K562 (cell line): Measurements from ENCODE around the gene GUCY1A1. TPM values are rescaled to one million over a fixed set of nuclear protein-coding genes. Genes with fewer than 3 reads are reported as not detected.

Experiments
- ATAC-seq: fragments of 200-7000 bp; cut with Tn5 transposase; 3 replicates; pipeline ENCODE4 v1.9.1; 2020; ENCODE audit warnings: moderate library complexity
- BruUV-seq: library from RNA; stranded (reverse); fragments of 400-500 nt; replicated peaks from 2 replicates; lab custom pipeline; 2021; lab: Mats Ljungman, UMichigan
- CTCF ChIA-PET: fragments of 300-600 bp; formaldehyde crosslinking; extraction: SDS; loops from one replicate; lab custom pipeline; 2021; ENCODE audit warnings: low intra/inter-chr PET ratio; lab: Yijun Ruan, JAX
- POLR2A ChIA-PET: fragments of 300-600, 350-650 bp; sonication (Branson Sonifier 250); formaldehyde crosslinking; extraction: SDS; loops from one replicate; lab custom pipeline; 2021; ENCODE audit warnings: antibody characterized with exemption, inconsistent platforms; lab: Yijun Ruan, JAX
- DNase-seq, 4 experiments: peaks; one replicate each; pipeline versions ENCODE4 v3.0.0 to v3.0.0-alpha.2; 2011 to 2018; ENCODE audit warnings: low spot score in 3 of 4, mixed read lengths in 3 of 4; ENCODE audit errors: extremely low read depth in 1 of 4
- FAIRE-seq: peaks from 2 replicates; lab custom pipeline; 2011; peaks lifted over from hg19 to GRCh38; lab: Jason Lieb, UNC
- H2AFZ ChIP-seq: 2 replicates; pipeline ENCODE4 v1.6.0; 2011; ENCODE audit warnings: low read depth, low read length, control low read depth, inconsistent platforms
- H3K27ac ChIP-seq: fragments of 200-600 bp; 3 replicates; pipeline ENCODE4 v1.8.0; 2011; ENCODE audit warnings: low read depth, mild to moderate bottlenecking, control low read depth, inconsistent platforms, low read length, moderate library complexity, mixed read lengths; ENCODE audit errors: extremely low read depth
- H3K27me3 ChIP-seq, 2 experiments: fragments of 300-600 bp in 1 of 2; 2 replicates in 1 of 2; 3 replicates in 1 of 2; pipeline versions ENCODE4 v1.6.0 to v1.8.0; 2011; ENCODE audit warnings: inconsistent platforms in 2 of 2, low read length in 2 of 2, mild to moderate bottlenecking in 1 of 2, mixed read lengths in 1 of 2, moderate library complexity in 1 of 2; ENCODE audit not compliant: control insufficient read depth in 2 of 2, insufficient read depth in 2 of 2
- H3K36me3 ChIP-seq: fragments of 300-600 bp; 3 replicates; pipeline ENCODE4 v1.8.0; 2011; ENCODE audit warnings: mild to moderate bottlenecking, low read length, inconsistent platforms; ENCODE audit not compliant: control insufficient read depth, insufficient read depth
- H3K4me1 ChIP-seq, 2 experiments: fragments of 200-600 bp in 1 of 2; replicated peaks in 1 of 2; 2 replicates in 1 of 2; 3 replicates in 1 of 2; pipeline versions ENCODE4 v1.5.1 to v1.8.0; 2011; ENCODE audit warnings: inconsistent platforms in 2 of 2, low read length in 2 of 2, mild to moderate bottlenecking in 1 of 2, mixed read lengths in 1 of 2, moderate library complexity in 1 of 2; ENCODE audit not compliant: control insufficient read depth in 2 of 2, insufficient read depth in 2 of 2
- H3K4me2 ChIP-seq: 2 replicates; pipeline ENCODE4 v1.6.1; 2011; ENCODE audit warnings: low read length, control low read depth, inconsistent platforms, mixed read lengths; ENCODE audit not compliant: insufficient read depth
- H3K4me3 ChIP-seq: fragments of 200-600 bp; sonication (generic), shearing (Covaris generic); 2 replicates; pipeline ENCODE4 v1.5.1; 2016; ENCODE audit warnings: control low read depth, inconsistent platforms
- H3K79me2 ChIP-seq: fragments of 200-600 bp; 3 replicates; pipeline ENCODE4 v1.8.0; 2011; ENCODE audit warnings: low read length, inconsistent platforms; ENCODE audit not compliant: control insufficient read depth, insufficient read depth
- H3K9ac ChIP-seq, 2 experiments: 2 replicates each; pipeline versions ENCODE4 v1.6.0 to v1.6.1; 2011; ENCODE audit warnings: low read depth in 2 of 2, low read length in 2 of 2, control low read depth in 1 of 2, inconsistent platforms in 1 of 2, mild to moderate bottlenecking in 1 of 2, mixed read lengths in 1 of 2; ENCODE audit not compliant: insufficient read depth in 1 of 2
- H3K9me1 ChIP-seq: one replicate; pipeline ENCODE4 v1.6.0; 2011; ENCODE audit warnings: inconsistent platforms, mild to moderate bottlenecking, low read length, moderate library complexity; ENCODE audit not compliant: control insufficient read depth, insufficient read depth
- H3K9me3 ChIP-seq: replicated peaks from 2 replicates; pipeline ENCODE4 v1.5.1; 2011; ENCODE audit warnings: low read depth, low read length, inconsistent platforms; ENCODE audit not compliant: control insufficient read depth, insufficient read depth
- H4K20me1 ChIP-seq: replicated peaks from 2 replicates; pipeline ENCODE4 v1.6.1; 2011; ENCODE audit warnings: low read length, inconsistent platforms, mixed read lengths; ENCODE audit not compliant: control insufficient read depth, insufficient read depth
- RBM22 ChIP-seq: fragments of 200-400 bp; formaldehyde crosslinking; IDR thresholded peaks from 2 replicates; pipeline ENCODE4 v1.6.1; 2018; ENCODE audit warnings: low read length, low read depth; ENCODE audit not compliant: poor library complexity, severe bottlenecking
- TOE1 ChIP-seq, 2 experiments: fragments of 450-650 bp in 1 of 2; sonication (generic) in 1 of 2; formaldehyde crosslinking in 1 of 2; IDR thresholded peaks; 2 replicates each; pipeline versions ENCODE4 v1.7.1 to v1.8.0; 2016 to 2022; ENCODE audit warnings: borderline replicate concordance in 2 of 2, mild to moderate bottlenecking in 2 of 2, antibody characterized with exemption in 1 of 2, inconsistent platforms in 1 of 2, low read depth in 1 of 2, missing genetic modification reagents in 1 of 2, moderate library complexity in 1 of 2
- ZBTB40 ChIP-seq, 2 experiments: fragments of 450-650 bp in 1 of 2; sonication (generic) in 1 of 2; formaldehyde crosslinking in 1 of 2; IDR thresholded peaks; 2 replicates each; pipeline versions ENCODE4 v1.7.1 to v1.9.0; 2016 to 2022; ENCODE audit warnings: inconsistent platforms in 1 of 2, mild to moderate bottlenecking in 1 of 2, missing genetic modification reagents in 1 of 2
- ZNF316 ChIP-seq: fragments of 450-650 bp; IDR thresholded peaks from 2 replicates; pipeline ENCODE4 v1.6.1; 2016
- WGBS: fragments of 100-300 bp; shearing (Covaris generic); methylation state at CpG from one replicate; pipeline ENCODE4 v1.1.6; 2016; ENCODE audit warnings: low coverage, mixed read lengths; ENCODE audit not compliant: insufficient coverage; ENCODE audit errors: missing lambda C conversion rate; 5-methylcytosine and 5-hydroxymethylcytosine counted together
- in situ Hi-C: fragments of 300-500 bp; cut with MboI; formaldehyde crosslinking; loops from 4 replicates; pipeline ENCODE4 v1.15.0; 2018; ENCODE audit warnings: inconsistent platforms, mixed read lengths
- intact Hi-C: fragments of 100-400 bp; cut with micrococcal nuclease; formaldehyde crosslinking; loops from 2 replicates; pipeline ENCODE4 v1.14.2; 2022
- polyA plus RNA-seq, 8 experiments: library from polyadenylated mRNA; depleted of rRNA in 4 of 8; stranded (reverse) in 5 of 8; unstranded in 3 of 8; fragments of >200 nt; fragmentation: Nextera tagmentation in 2 of 8; fragmentation: Illumina TruSeq in 1 of 8; extraction: Ambion mirVana in 2 of 8; extraction: Trizol in 1 of 8; gene quantifications; 2 replicates each; pipeline versions ENCODE4 v1.2.1 to v1.2.3, GENCODE V29; 2011 to 2014; ENCODE audit warnings: inconsistent platforms in 1 of 8, missing spikeins in 1 of 8
- total RNA-seq, 7 experiments: library from RNA; depleted of rRNA in 6 of 7; stranded (reverse); fragments of >200 nt in 6 of 7; fragmentation: Illumina TruSeq in 2 of 7; extraction: Trizol in 2 of 7; gene quantifications; 2 replicates each; pipeline versions ENCODE4 v1.2.1 to v1.2.3, GENCODE V29; 2011 to 2021; ENCODE audit warnings: low replicate concordance in 1 of 7

Gene GUCY1A1
- total and polyA plus RNA-seq, 9 of the 15 experiments (the other 6 are each of a cell fraction or from before 2014, with no cell fraction given), result not detected

GRCh38 chr4:155676430-155676825, 9.8 kb downstream of the GUCY1A1 start:
- Histone ChIP-seq H3K9ac (no peak overlapping the region), H3K27ac (no peak overlapping the region), H3K9me3 (no peaks in the 10 kb centered on the region), H3K79me2 (no peaks in the 10 kb centered on the region), H3K27me3 (no peaks in the 10 kb centered on the region), H3K36me3 (no peaks in the 10 kb centered on the region), H4K20me1 (no peaks in the 10 kb centered on the region), H3K9me1 (no peaks in the 10 kb centered on the region), H3K4me1 (no peaks in the 10 kb centered on the region), H2AFZ (no peak overlapping the region), H3K4me2 (no peak overlapping the region), H3K4me3 (no peak overlapping the region)
- no peak for ATAC-seq
- POLR2A ChIA-PET, result no interaction called here
- CTCF ChIA-PET, result no interaction called here
- no TSS peak for BruUV-seq
- no peak for DNase-seq
- 0% methylated on average over 4 of the region's 4 CpGs for WGBS
- TF ChIP-seq TOE1 (IDR thresholded peaks at IDR 0.05; ENCODE audit: borderline replicate concordance) (no peak), TOE1 (CRISPR knock-in tag; IDR thresholded peaks at IDR 0.05; ENCODE audit: borderline replicate concordance, low read depth) (no peak), ZBTB40 (IDR thresholded peaks at IDR 0.05) (no peak), ZBTB40 (CRISPR knock-in tag; IDR thresholded peaks at IDR 0.05) (no peak), RBM22 (no peak), ZNF316 (no peak)
- FAIRE-seq, result no peak
- in situ Hi-C loops, result no loop called here
- intact Hi-C loops, result no loop called here
